ENCODE measurements around the gene SNRPA1. TPM values are rescaled to one million over a fixed set of nuclear protein-coding genes. Genes with fewer than 3 reads are reported as not detected.

SNRPA1 gene
- total RNA-seq, 1 donor from 2014 or later: 71.6 TPM

DNA sequence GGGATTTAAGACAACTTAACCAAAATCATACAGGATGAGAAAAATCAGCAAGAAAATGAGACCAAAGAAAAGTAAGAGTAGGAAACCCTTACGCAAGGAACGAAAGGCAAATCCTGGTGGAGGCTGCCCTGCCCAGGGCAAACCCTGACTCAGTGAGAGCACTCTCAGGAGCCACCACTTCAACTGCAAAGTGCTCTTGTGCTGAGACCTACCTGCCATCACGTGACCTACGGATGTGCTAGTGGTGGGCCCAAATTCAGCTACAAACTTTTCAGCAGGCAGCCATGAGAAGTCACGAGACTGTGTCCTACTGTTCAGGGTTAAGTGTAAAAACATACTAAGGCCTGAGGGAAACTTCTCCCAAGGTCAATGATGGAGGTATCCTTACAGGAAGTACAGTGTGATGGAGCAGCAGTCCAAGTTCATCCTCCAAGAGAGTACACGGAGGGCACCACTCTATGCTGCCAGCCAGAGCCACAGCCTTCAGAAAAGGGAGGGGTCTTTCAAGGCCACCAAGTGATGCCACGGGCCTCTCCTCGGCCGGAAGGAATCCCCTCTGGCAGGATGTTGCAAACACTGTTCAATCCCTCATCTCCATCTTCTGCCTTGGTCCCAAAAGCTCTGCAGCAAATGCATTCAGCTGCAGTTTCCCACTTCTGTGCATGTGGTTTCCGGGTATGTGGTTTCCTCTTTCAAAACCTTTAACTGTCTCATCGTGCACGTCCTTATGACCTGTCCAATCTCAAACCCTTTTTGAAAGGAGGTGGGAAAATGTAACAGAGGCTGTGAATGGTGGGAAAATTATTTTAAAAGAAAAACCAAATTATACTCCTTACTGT, 52.7 kb downstream of the SNRPA1 start:
- DNase-seq (ENCODE audit: low spot score): no peak

DNA sequence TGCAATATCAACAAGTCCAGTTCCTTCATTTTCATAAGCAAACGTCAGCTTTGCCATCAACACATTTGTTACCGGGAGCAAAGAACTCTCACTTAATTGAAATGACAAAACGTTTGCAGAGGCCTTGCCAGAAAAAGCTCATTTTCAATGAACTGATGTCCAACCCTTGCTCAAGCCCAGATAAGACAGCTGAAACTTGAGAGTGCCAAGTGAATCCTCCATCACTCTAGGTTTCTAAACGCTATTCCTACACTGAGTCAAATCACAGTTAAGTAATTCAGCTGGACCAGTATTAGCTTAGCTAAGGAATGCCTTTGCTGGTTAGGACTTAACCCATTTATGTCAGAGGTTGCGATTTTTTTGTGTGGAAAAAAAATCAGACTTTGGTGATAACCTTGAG, 54.7 kb downstream of the SNRPA1 start:
- no peak for DNase-seq (ENCODE audit: low spot score)

DNA sequence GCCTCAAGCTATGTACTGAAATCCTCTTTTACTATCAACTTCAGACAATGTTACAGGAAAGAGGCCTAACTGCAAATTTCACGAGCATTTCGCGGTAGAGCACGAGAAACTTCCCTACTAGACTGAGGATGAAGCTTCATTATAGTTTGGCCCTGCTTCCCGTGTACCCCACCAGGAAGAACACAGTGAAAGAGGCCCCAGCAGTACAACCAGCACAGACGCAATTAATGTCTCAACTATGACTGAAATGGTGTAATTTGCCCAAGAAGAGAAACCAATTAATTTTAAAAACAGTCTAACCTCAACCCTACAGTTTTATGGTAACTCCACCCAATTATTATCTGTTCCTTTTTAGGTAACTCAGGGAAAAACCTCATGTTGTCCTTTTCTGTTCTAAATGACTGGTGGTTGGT, 55.3 kb downstream of the SNRPA1 start:
- no peak for DNase-seq (ENCODE audit: low spot score)

DNA sequence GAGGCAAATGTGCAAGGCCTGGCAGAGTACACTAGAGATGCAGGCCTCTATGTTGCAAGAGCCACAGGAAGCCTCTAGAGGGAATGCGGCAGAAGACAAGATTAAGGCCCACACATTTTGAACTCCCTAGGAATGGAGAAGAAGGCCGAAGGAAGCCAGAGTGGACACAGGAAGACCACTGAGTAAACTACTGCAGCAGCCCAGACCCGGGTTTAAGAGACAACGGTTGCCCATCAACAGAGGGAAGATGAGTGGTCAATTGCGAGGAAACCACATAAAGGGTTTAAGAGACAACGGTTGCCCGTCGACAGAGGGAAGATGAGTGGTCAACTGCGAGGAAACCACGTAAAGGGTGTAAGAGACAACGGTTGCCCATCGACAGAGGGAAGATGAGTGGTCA, 57.8 kb downstream of the SNRPA1 start:
- DNase-seq (ENCODE audit: low spot score): no peak

DNA sequence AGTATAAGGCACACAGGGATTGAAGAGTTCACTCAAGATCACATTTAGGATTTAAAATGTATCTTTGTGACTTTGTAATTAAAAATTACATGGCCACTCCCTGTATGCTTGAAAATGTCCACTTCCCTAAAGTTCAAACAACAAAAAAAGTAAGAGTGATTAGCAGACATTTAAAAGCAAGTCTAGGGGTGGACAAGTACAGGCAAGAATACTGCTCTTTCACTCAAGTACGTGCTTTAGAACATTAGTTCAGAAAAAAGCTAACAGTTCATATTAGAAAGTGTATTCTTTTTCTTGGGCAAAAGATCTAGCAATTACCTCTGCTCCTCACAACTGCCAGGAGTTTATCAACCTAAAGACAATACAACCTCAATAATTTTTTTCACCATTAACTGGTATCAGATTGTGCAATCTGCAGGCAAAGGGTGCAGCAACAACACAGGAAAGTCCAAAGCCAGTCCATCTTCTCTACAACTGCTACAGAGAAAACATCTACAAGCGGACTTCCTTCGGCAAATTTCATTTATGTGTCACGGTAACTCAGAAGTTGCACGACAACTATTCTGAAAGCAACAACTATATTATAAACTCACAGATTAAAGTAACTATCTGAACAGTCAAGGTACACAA, 61.3 kb downstream of the SNRPA1 start:
- DNase-seq (ENCODE audit: low spot score): no peak

DNA sequence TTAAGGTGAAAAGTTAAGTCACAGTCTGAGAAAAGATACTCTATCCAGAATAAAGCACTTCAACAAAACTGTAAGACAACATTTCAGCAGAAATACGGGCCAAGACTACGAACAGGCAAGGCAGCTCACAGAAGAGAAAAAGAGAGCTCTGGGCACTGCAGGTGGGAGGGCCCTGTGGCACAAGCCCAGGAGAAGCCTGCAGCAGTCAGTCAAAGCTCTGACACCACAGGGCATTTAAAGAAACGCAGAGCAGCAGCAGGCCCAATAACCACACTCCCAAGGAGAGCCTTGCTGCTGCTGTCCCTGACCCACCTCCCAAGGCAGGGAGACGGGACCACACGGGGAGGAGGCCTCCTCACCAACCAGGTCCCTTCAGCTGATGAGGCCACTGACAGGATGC, 62.4 kb downstream of the SNRPA1 start:
- no peak for DNase-seq (ENCODE audit: low spot score)

Other genes starting within 250 kb of the SNRPA1 start
- gene CHSY1, start 43.2 kb downstream of the SNRPA1 start, total RNA-seq: 47.0 TPM
- 49.1 TPM for gene SELENOS, start 17.8 kb downstream of the SNRPA1 start, total RNA-seq
- 14.5 TPM for gene PCSK6, start 194.5 kb upstream of the SNRPA1 start, total RNA-seq

All from ureter (tissue), 1 donor.